ENCODE results near the gene C3orf22.

DNA sequence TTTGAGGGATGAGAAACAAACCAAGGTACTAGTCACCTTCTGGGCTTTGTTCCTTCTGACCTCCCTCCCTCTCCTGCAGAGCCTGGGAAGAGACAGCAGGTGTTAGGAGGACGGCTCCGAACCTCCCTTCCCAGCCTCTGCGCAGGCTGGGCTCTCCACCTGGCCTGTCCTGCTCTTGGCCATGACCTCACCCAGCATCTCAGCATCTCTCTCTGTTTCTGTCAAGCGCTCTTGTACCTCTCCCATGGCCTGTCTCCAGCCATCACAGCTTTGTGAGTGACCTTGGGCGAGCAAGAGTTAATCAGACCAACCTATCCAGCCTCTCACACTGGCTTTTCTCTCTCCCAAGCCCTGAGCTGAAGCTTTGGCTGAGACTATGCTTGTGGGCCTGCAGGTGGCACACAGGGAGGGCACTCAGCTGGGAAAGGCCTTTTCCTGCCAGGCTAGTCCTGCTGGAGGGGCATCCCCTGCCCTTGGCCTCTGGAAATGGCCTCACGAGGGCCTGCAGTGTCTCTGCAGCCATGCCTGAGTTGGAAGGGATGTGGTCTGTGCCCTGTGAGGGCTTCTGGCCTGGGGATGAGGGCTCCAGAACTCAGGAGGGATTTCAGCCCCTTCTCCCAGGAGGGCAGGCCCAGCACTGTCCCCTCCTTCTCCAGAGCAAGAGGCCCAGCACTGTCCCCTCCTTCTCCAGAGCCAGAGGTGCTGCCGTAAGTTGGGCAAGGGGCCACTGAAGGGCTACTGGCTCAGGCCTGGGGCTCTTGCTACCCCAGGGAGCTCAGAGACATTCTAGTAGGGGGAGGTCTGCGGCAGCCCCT, 32.7 kb downstream of the C3orf22 start:
- TF ChIP-seq, protein P1, sequence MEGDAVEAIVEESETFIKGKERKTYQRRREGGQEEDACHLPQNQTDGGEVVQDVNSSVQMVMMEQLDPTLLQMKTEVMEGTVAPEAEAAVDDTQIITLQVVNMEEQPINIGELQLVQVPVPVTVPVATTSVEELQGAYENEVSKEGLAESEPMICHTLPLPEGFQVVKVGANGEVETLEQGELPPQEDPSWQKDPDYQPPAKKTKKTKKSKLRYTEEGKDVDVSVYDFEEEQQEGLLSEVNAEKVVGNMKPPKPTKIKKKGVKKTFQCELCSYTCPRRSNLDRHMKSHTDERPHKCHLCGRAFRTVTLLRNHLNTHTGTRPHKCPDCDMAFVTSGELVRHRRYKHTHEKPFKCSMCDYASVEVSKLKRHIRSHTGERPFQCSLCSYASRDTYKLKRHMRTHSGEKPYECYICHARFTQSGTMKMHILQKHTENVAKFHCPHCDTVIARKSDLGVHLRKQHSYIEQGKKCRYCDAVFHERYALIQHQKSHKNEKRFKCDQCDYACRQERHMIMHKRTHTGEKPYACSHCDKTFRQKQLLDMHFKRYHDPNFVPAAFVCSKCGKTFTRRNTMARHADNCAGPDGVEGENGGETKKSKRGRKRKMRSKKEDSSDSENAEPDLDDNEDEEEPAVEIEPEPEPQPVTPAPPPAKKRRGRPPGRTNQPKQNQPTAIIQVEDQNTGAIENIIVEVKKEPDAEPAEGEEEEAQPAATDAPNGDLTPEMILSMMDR (IDR thresholded peaks at IDR 0.05; ENCODE audit: low read length) = no peak
- TF ChIP-seq EZH2phosphoT487 (IDR thresholded peaks at IDR 0.05; ENCODE audit: low read length) (no peak), EZH2 (optimal IDR thresholded peaks at IDR 0.05; ENCODE audit: low read depth, low read length) (no peak)
